HG03095 (cell line): Measurements from ENCODE around the gene HJV.

Source experiments
- ATAC-seq: cut with Tn5 transposase; IDR thresholded peaks from one replicate; pipeline ENCODE4 v1.9.1; 2021; ENCODE audit warnings: moderate library complexity; ENCODE audit not compliant: unreplicated experiment

HJV gene

DNA sequence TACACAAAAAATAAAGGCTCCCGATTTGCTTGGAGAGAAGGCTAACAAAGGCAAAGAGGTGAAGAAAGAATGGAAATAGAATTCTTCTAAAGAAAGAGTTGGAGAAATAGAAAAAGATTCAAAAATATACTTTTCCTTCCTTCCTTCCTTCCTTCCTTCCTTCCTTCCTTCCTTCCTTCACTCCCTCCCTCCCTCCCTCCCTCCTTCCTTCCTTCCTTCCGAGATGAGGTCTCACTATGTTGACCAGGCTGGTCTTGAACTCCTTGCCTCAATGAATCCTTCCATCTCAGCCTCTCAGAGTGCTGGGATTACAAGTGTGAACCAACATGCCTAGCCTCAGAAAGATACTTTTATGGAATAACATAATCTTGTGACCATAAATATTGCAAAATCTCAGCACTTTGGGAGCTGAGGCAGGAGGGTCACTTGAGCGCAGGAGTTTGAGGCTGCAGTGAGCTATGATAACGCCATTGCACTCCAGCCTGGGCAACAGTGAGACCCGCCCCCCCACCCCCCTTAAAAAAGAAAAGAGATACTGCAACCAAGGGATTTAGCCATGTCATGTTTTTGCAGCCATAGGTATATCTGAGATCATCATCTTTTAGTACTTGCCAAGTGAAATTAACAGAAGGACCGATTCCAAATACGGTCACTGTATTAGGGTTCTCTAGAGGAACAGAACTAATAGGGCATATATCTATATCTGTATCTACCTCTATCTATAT, 1.0 kb upstream of the HJV start:
- ATAC-seq, result no peak

DNA sequence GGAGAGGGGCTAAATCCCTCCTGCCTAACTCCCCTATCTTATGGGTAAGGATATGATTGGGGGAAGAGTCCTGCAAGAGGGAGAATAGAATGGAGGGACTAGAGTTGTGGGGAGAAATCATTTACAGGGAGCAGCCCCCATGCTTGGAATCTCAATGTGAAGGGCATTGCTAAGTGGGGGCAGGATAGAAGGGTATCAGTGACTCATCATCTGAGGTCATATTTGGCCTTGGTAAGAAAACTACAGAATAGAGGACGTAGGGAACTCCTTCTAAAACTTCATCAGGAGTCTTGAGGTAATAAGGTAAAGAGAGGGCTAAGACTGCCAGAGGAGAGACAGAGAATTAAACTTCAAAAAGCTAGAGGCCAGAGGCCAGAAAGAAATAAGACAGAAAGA, 487 bp downstream of the HJV start:
- ATAC-seq, result no peak

DNA sequence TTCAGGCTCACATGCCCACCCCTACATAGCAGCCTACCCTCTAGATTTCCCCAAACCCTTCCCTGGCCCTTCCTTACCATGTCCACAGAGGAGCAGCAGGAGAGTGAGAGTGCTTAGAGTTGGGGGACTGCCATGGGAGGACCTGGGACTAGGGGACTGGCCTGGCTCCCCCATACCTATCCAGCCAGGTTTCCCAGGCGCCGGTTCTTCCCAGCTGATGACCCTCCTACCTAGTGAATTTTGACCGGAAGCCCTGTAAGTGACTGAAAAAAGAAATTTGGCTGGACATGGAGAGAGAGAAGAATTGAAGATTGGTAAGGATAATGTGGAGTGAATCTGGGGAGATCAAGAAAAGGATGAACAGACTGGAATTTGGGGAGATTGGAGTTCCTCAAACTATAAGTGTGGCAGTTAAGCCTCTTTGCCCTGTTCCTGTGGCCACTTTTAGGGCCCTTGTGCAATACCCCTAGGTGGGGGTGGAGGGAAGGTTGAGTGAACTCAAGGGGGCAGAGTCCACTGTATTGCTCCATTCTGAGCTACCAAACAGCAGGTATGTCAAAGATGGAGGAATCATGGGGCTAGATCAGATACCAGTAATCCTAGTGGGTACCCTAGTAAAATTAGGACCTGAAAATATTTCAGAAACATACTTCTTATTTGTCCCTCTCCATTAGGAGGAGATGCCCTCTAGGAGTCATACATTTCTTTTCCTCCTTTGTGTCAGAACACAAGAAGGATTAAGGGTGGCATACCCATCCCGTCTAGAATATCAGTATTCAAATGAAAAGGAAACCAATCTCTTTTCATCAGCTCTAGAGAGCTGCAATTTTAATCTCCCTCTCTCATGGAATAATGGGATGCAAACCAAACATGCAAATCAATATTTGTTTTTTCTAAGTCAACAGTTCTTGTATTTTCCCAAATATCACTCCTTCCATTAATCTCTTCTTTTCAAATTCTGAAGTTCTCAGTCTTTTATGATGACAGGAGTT, 1.2 kb downstream of the HJV start:
- ATAC-seq, result no peak

DNA sequence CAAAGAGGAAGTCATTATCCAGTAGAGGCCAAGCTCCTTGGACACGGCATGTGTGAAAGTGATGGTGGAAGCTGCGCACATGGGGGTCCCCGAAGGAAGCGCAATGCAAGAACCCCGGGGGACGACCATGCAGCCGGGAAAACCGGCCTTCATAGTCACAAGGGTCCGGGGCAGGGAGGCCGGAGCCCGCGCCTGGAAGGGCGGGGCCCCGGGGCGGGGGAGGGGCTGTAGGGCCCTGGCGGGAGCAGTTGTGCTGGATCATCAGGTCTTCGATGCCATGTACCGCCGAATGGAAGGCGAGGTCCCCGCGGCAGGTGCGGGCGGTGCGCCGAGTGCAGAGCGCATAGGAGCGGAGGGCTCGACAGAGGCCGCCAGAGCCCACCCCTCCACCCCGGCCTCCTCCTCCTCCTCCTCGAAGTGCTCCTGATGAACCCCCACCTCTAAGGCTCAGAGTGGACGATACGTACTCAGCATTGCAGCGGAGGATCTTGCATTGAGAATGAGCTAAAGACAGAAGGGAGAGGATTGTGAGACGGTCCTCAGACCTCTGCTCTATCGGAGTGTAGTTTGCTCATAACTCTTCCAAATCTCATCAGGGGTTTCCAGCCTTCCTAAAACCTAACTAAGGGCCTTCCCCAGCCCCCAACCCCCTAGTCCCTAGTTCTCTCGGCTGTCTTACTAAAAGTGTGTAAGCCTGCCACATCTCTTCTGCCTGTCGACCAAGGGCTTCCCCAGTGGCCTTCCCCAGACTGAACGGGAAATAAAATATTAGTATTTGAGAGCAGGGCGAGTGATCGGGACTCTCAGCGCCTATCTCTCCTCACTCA, 2.1 kb downstream of the HJV start:
- ATAC-seq, result no peak

DNA sequence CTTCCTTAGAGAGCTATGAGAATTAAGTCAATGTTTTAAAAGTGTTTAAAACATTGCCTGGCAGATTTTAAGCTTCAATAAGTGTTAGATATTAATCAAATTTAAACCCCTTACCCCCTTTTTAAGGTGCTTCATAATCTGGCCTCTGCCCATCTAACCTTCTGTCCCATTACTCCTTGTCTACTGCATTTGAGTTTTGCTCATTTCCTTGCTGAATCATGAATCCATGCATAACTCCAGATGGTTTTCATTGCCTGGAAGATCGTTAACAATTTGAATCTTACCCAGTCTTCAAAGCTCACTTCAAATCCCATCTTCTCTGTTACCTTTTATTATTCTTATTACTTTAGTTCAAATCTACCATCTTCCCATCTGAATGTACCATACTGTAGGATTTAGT, 4.6 kb downstream of the HJV start:
- no peak for ATAC-seq

DNA sequence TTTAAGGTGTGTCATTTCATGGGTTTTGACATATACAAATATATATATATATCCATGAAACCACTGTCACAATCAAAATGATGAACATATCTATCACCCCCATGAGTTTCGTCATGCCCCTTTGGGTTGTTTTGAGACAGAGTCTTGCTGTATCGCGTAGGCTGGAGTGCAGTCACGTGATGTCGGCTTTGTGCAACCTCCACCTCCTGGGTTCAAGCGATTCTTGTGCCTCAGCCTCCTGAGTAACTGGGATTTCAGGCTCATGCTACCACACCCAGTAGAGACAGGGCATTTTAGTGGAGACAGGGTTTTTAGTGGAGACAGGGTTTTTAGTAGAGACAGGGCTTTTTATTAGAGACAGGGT, 8.0 kb downstream of the HJV start:
- ATAC-seq, result no peak

DNA sequence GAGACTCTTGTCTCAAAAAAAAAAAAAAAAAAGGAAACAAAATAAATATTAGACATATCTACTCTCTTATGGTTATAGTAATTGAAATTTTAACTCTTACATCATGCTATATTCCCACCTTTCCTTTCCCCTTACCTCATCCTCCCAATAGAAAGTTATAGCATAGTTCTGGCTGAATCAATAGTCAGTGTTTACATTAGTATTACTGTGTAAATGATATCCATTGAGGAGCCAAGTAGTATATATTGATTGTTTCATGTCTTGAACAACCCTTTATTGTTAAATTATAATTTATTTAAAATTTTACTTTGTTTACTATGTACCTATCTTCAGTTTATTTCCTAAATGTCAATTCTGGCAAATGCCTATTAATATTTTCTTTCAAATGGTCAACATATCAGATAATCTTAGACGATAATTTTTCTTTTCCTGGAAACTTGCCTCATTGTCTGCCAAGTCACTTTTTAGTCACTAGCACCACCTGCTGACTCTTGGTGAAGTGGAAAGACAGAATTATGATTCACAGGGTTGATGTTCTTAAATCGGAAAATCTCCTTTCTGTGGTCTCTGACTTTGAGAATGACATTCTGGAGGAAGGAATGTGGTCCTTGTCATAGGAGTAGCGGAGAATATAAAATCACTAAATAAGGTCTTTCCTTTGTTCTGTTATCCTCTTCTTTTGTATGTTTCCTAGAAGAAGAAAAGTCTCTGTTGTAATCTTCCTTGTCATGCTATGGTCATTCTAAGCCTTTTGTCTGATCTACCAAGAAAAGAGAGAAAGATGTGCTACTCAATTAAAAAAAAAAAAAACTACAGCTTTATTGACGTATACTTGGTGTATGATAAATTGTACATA, 8.6 kb downstream of the HJV start:
- no peak for ATAC-seq

DNA sequence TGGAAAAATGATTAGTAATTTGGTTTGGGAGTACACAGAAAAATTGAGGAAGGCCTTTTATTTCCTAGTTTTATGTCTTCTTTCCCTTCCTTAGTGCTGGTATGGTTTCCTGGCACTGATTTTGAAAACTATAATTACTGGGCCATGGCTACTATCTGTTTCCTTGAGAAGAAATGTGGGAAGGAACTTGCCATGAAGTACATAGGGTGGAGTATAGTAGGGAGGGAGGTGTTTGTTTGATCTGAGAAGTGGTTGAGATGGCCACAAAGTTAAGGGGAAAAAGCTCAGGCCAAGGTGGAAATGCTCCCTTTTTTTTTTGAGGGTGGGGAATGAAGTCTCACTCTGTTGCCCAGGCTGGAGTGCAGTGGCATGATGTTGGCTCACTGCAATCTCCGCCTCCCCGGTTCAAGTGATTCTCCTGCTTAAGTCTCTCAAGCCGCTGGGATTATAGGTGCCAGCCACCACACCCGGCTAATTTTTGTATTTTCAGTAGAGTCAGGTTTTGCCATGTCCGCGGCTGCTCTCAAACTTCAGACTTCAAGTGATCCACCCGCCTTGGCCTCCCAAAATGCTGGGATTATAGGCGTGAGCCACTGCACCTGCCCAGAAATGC, 11.3 kb downstream of the HJV start:
- no peak for ATAC-seq

DNA sequence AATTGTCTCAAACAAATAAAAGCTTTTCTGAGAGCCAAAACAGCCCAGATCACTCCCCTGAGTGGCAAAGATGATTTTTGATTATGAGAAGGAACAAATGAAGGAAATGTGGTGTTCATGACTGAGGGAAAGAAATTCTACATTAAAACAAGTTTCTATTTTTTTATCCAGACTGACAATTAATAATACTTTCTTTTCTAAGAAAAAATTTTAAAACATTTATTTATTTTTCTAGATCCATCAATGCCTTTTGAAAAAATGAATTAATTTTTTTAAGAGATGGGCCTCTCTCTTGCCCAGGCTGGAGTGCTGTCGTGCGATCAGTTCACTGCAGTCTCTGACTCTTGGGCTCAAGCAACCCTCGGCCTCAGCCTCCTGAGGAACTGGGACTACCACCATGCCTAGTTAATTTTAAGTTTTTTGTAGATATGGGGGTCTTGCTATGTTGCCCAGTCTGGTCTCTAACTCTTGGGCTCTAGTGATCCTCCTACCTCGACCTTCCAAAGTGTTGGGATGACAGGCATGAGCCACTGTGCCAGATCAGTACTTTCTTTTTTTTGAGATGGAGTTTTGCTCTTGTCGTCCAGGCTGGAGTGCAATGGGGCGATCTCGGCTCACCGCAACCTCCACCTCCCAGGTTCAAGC, 13.9 kb downstream of the HJV start:
- no peak for ATAC-seq

DNA sequence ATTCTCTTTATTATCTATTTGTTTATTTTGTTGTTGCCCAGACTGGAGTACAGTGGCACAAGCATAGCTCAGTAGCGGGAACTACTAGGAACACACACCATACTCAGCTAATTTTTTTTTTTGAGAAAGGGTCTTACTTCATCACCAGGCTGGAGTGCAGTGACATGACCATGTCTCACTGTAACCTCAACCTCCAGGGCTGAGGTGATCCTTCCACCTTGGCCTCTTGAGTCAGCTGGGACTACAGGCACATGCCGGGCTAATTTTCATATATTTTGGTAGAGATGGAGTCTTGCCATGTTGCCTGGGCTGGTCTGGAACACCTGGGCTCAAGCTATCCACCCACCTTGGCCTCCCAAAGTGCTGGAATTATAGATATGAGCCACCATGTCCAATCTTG, 19.8 kb downstream of the HJV start:
- no peak for ATAC-seq

DNA sequence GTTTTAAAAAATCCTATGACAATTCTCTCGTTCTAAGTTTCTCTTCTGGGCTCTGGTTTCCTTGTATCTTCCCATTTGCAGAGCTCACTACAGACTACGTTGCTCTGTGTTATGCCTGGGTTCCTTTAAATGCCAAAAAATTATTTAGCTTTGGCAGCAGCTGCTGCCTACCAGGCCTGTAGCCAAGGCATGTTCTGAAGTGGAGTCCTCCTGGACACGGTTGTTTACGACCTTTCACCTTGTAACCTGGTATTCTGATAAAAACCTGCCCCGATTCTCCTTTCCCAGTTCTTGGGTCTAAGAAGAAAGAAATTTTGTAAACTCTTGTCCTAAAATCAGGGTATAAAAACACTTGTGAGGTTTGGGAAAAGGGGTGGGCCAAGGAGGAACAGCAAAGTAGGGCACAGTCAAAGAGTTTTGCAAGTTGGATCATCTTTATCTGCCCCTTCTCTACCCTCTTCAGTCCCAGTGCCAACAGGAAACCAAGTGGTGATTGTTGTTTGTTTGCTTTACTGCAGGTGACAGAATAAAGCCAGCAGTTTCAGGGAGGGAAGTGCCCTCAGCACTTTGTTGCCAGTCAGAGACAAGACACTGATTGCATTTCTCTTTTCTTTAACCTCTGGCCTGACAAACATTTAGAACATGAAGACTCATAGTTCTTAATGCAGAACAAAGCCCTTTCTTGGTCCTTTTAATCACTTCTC, 22.1 kb downstream of the HJV start:
- no peak for ATAC-seq

DNA sequence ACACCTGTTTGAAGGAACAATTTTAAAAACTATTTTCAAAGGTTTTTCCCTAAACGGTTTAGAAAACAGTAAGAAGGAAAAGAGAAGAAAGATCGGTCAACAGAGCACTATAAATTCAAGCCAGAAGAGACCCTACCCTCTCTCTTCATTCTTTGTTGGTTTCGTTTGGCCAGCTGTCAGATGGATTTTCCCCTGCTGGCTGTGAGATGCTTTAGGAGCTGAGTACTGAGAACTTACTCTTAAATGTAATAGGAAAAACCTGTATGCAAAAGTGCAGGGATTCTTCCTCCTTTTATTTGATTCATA, 23.9 kb downstream of the HJV start:
- ATAC-seq, result no peak

DNA sequence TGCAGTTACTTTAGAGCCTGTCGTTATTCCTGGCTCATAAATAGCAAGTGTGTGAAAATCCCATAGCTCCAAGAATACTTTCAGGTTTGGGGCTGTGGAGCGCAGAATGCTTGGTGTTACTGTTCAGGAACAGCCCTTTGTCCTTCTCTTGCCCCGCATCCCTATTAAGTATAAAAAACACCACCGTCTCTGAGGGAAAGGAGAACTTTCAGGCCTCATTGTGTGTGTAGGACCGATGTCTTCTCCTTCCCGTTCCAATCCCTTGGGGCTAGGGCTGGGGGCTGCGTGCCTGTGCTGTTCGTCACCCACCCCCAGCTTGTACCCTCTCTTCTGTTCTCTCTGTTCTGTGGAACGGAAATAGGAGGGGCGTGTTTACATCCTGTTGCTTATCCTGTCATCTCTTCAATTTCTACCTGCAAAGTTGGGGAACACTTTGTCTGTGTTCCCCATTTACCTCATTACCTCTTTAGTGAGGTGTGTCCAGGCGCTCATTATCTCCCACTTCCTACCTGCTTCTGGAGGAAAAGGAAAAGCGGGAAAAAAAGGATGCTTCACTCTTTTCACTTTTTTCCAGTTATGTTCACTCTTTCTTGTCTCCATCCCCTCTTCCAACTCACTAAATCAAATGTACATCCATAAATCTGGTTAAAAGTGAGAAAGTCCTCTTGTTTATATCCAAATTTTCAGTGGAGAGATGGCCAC, 24.4 kb downstream of the HJV start:
- peak; percentile 22 for ATAC-seq

DNA sequence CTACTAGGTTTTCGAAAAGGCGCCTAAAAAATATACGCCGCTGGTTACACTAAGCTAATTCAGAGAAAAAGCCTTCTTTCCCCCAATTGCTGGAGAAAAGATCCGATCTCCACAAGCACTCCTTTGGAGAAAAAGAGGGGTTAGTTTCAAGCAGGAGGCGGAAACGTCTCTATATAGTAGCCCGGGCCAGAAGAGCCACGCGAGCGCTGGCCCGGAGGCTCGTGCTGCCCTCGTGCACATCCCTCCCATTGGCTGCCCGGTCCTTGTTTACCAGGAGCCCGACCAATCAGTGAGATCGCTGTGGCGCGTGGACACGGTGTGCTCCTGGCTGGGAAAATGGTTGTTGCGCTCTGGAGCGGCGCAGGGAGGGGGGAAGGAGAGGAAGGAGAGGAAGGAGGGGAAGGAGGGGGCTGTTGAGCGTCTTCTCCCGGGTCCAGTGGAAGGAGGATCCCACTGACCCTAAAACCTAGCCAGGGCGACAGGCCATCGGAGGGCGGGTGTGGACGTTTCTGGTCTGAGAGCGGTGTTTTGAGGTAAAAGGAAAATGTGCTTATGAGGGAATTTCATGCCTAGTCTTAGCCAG, 25.0 kb downstream of the HJV start, which contains the start of gene TXNIP:
TXNIP (minus strand) TSS at position 147 of the 583 bp plus-strand sequence. CDS start 313 bp downstream, outside the sequence.
- peak; percentile 90 for ATAC-seq

DNA sequence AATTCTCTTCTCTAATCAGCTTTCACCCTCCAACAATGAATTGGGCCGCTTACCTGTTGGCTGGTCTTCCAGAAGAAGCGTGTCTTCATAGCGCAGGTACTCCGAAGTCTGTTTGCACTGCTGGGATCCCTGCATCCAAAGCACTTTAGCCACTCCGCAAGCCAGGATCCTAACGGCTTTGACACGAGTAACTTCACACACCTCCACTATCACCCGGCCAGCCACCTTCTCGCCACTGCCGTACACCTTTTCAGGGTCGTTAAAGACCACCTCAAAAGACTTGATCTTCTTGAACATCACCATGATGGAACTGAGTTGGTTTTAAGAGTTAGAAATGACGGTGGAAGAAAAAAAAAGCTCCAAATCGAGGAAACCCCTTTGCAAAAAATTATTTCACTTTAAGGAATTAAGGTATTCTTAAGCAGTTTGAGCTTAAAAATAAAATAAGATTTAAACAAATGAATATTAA, 25.5 kb downstream of the HJV start:
- ATAC-seq, result no peak

DNA sequence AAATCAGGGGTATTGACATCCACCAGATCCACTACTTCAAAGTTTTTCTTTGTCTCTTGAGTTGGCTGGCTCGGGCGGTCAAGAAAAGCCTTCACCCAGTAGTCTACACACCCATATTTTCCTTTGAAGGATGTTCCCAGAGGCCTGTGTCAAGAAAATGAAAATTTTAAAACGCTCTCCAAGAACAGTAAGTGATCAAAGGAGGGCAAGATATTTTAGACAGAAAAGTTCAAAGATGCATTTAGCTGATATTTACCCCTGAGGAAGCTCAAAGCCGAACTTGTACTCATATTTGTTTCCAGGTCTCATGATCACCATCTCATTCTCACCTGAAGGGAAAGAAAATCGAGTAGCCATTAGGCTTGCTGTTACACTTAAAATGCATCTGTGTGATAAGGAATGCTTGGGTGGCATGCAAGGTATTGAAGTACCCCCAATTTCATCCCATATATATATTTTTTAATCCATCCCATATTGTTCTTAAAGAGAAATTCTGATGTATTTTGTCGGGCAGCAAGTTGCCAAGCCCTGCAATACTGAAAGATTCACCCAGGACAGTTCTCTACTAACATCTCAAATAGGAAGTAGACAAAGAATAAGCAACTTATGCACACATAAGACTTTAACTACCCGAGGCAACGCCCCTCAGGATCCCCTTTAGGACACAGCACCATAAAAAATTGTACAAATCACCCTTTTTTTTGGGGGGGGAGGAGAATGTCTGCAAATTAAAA, 26.2 kb downstream of the HJV start:
- ATAC-seq, result no peak
